Renal pelvis (tissue), 4 donors: Measurements from ENCODE around the gene FOXD1. TPM values are rescaled to one million over a fixed set of nuclear protein-coding genes. Genes with fewer than 3 reads are reported as not detected.
A peak's percentile ranks its signal among the peaks of the same experiment; 100 is the strongest.
"Not testable (repeated sequence)": the region's sequence is repeated elsewhere in the genome, so short reads cannot be mapped to it uniquely, and the experiment has no call there.

Source experiments
- DNase-seq: peaks from one replicate; pipeline ENCODE4 v3.0.0-alpha.2; 2013
- polyA plus RNA-seq, 3 donors: library from polyadenylated mRNA; unstranded; fragments of 120-200 nt; gene quantifications; one replicate each; pipeline ENCODE4 v1.2.1, GENCODE V29; 2013; ENCODE audit not compliant: insufficient read length in 3 of 3

Gene FOXD1
- polyA plus RNA-seq, 3 donors: 7.1 to 16.3 (median 11.8) TPM

DNA sequence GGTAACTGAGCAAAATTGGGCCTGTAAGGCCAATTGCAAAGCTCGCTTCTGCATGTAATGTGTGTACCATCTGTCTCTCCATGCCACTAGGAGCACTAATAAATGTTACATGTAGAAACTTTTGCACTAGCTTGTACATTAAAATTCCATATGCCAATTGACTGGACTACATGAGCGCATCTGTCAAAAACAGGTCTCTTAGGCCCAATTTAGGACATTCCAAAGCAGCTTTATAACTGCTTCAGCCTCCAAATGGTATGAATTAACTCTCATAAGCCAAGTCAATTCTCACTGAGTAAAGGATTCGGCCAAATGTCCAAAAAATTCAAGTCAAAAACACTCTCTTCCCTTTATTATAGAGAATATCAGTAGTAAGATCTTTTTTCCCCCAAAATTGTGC, 23.5 kb upstream of the FOXD1 start:
- DNase-seq: no peak

- DNase-seq: no peak
Measured at GRCh38 chr5:73471654-73472053, 23.1 kb upstream of the FOXD1 start.

DNA sequence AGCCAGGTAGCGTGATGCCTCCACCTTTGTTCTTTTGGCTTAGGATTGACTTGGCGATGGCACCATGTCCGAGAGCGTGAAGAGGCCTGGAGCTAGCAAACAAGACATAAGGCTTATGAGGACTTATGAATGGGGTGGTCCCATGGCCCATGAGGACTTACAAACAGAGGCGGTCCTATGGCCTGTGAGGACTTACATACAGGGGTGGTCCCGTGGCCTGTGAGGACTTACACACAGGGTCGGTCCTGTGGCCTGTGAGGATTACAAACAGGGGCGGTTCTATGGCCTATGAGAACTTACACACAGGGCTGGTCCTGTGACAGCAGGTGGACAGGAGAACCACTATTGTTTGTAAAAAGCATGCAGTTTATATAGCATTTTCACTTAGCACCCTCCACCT, 21.3 kb upstream of the FOXD1 start:
- no peak for DNase-seq

GRCh38 chr5:73468638-73469037, 20.1 kb upstream of the FOXD1 start:
- DNase-seq: not testable (repeated sequence)

GRCh38 chr5:73464016-73464745, 15.6 kb upstream of the FOXD1 start:
- DNase-seq: peak; percentile 34

DNA sequence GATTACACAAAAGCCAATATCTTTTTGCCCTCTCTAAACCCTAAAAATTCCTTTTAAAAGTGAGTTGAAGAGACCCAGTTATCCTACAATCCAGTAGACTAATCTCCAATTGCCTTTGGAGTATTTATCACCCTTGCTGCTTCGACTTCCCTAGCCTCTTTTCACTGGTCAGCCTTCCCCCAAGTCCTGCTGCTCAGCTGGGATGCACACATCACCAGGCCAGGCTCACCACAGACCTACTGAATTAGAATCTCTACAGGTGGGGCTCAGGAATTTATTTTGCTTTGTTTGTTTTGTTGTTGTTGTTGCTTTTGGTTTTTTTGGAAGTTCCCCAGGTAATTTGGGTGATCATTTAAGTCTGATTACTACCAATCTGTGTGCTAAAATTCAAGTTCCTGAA, 11.6 kb upstream of the FOXD1 start:
- no peak for DNase-seq

GRCh38 chr5:73459366-73459765, 10.8 kb upstream of the FOXD1 start:
- DNase-seq: no peak

GRCh38 chr5:73456462-73456861, 7.9 kb upstream of the FOXD1 start:
- DNase-seq: not testable (repeated sequence)

GRCh38 chr5:73454379-73455036, 5.9 kb upstream of the FOXD1 start:
- peak; percentile 71 for DNase-seq

DNA sequence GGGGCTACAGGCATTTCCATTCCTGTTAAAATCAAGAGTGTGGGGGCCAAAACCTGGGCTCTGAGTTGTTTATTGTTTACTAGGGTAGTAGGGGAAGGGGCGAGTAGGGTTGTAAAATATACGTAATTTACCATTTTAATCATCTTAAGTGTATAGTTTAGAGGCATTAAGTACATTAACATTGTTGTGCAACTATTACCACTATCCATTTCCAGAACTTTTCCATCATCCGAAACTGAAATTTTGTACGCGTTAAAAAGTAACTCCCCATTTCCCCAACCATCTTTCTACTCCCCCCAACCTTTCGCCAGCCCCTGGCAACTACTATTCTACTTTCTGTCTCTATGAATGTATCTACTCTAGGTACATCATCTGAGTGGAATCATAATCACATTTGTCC, 3.6 kb upstream of the FOXD1 start:
- no peak for DNase-seq

GRCh38 chr5:73451224-73452130, 2.9 kb upstream of the FOXD1 start:
- DNase-seq: peak; percentile 64

- no peak for DNase-seq
Measured at GRCh38 chr5:73450672-73451223, 2.2 kb upstream of the FOXD1 start.

GRCh38 chr5:73450137-73450536, 1.6 kb upstream of the FOXD1 start:
- DNase-seq: no peak

DNA sequence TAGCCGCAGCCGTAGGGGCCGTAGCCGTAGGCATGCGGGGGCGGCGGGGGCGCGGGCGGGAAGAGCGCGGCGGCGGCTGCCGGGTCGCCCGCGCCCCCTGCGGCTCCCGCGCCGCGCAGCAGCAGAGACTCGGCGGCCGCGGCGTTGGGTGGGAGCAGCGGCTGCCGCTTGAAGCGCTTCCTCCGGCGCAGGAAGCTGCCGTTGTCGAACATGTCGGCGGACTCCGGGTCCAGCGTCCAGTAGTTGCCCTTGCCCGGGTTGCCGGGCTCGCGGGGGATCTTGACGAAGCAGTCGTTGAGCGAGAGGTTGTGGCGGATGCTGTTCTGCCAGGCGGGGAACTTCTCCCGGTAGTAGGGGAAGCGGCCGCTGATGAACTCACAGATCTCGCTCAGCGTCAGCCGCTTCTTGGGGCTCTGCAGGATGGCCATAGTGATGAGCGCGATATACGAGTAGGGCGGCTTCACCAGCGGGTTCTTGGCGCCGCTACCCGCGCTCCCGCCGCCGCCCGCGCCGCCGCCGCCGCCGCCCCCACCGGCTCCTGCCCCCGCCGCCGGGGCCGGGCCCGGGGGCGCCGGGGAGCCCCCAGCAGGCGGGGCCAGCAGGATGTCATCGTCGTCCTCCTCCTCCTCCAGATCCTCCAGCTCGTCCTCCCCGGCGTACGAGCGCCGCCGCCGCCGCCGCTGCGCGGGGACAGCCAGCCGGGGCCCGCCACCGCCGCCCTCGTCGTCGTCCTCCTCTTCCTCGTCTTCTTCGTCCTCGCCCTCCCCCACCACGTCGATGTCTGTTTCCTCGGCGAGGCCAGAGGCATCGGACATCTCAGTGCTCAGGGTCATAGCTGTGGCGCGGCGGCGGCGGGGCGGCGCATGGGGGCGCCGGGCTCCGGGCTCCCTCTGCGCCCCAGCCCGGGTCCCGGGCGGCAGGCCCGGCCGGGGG, 781 bp downstream of the FOXD1 start:
- DNase-seq: no peak

GRCh38 chr5:73446631-73447529, 1.7 kb downstream of the FOXD1 start:
- DNase-seq: no peak

GRCh38 chr5:73445665-73446630, 2.6 kb downstream of the FOXD1 start:
- DNase-seq: no peak

- no peak for DNase-seq
Measured at GRCh38 chr5:73444499-73445438, 3.8 kb downstream of the FOXD1 start.
